Measurements from ENCODE around the gene SH3BP5. TPM values are rescaled to one million over a fixed set of nuclear protein-coding genes. Genes with fewer than 3 reads are reported as not detected.

Gene SH3BP5
- total RNA-seq, 1 experiment from 2014 or later: 20.3 TPM

- no peaks in the 10 kb centered on the region for H3K36me3 ChIP-seq (ENCODE audit: insufficient read depth, low read length, poor library complexity, severe bottlenecking)
- peaks cover 10% of the 10 kb centered on the region for H3K4me1 ChIP-seq (ENCODE audit: insufficient read depth, low read length, poor library complexity, severe bottlenecking)
- CTCF ChIA-PET: no interaction called here
- TF ChIP-seq, protein P1, sequence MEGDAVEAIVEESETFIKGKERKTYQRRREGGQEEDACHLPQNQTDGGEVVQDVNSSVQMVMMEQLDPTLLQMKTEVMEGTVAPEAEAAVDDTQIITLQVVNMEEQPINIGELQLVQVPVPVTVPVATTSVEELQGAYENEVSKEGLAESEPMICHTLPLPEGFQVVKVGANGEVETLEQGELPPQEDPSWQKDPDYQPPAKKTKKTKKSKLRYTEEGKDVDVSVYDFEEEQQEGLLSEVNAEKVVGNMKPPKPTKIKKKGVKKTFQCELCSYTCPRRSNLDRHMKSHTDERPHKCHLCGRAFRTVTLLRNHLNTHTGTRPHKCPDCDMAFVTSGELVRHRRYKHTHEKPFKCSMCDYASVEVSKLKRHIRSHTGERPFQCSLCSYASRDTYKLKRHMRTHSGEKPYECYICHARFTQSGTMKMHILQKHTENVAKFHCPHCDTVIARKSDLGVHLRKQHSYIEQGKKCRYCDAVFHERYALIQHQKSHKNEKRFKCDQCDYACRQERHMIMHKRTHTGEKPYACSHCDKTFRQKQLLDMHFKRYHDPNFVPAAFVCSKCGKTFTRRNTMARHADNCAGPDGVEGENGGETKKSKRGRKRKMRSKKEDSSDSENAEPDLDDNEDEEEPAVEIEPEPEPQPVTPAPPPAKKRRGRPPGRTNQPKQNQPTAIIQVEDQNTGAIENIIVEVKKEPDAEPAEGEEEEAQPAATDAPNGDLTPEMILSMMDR (conservative IDR thresholded peaks at IDR 0.05; ENCODE audit: low read depth, low read length): no peak
- TF ChIP-seq EZH2 (IDR thresholded peaks at IDR 0.05; ENCODE audit: borderline replicate concordance, low read depth, low read length, poor library complexity, severe bottlenecking): no peak
- POLR2A ChIA-PET (ENCODE audit: low non-redundant PET): no interaction called here
- H3K4me3 ChIP-seq (ENCODE audit: low read depth, low read length, poor library complexity, severe bottlenecking): no peak overlapping the region
- no TSS peak for BruUV-seq (replicated peaks)
- DNase-seq (ENCODE audit: low spot score): no peak
- H3K27ac ChIP-seq (ENCODE audit: low read depth, low read length, poor library complexity, severe bottlenecking): no peak overlapping the region
- H3K27me3 ChIP-seq (replicated peaks; ENCODE audit: insufficient read depth, low read depth, low read length, poor library complexity): no peaks in the 10 kb centered on the region
- intact Hi-C loops (cut with micrococcal nuclease; ENCODE audit: unreplicated experiment): no loop called here
- H3K9me3 ChIP-seq (ENCODE audit: low read depth, low read length, poor library complexity, severe bottlenecking): no peaks in the 10 kb centered on the region
These were observed 12.8 kb upstream of the SH3BP5 start for GRCh38 chr3:15345066-15345607.

DNA sequence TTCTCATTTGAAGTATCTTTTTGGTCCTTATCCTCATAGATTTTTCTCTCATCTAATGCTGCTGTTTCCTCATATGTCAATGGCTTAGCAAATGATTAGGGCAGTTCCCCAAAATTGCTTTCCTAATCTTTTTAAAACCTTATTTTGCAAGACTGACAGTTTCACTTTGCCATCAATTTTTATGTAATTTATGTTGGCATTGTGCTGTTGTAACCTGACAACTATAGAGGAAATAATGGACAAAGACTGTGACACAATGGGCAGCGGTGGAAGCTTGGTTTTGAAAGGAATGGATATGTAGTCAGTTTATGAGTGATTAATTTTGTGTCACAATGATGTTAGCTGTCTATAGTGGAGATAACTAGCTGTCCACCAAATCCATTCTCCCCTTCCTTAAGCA lies 10.6 kb upstream of the SH3BP5 start:
- intact Hi-C loops (cut with micrococcal nuclease; ENCODE audit: unreplicated experiment): no loop called here
- Histone ChIP-seq H3K36me3 (ENCODE audit: insufficient read depth, low read length, poor library complexity, severe bottlenecking) (no peaks in the 10 kb centered on the region), H3K27me3 (replicated peaks; ENCODE audit: insufficient read depth, low read depth, low read length, poor library complexity) (no peaks in the 10 kb centered on the region), H3K4me3 (ENCODE audit: low read depth, low read length, poor library complexity, severe bottlenecking) (no peak overlapping the region), H3K9me3 (ENCODE audit: low read depth, low read length, poor library complexity, severe bottlenecking) (no peaks in the 10 kb centered on the region), H3K4me1 (ENCODE audit: insufficient read depth, low read length, poor library complexity, severe bottlenecking) (peaks cover 21% of the 10 kb centered on the region), H3K27ac (ENCODE audit: low read depth, low read length, poor library complexity, severe bottlenecking) (no peak overlapping the region)
- no TSS peak for BruUV-seq (replicated peaks)
- no peak for TF ChIP-seq EZH2 (IDR thresholded peaks at IDR 0.05; ENCODE audit: borderline replicate concordance, low read depth, low read length, poor library complexity, severe bottlenecking)
- TF ChIP-seq, protein P1 (conservative IDR thresholded peaks at IDR 0.05; ENCODE audit: low read depth, low read length): no peak
- POLR2A ChIA-PET (ENCODE audit: low non-redundant PET): no interaction called here
- DNase-seq (ENCODE audit: low spot score): no peak
- CTCF ChIA-PET: no interaction called here

GRCh38 chr3:15342246-15342645 lies 9.9 kb upstream of the SH3BP5 start:
- Histone ChIP-seq H3K4me1 (ENCODE audit: insufficient read depth, low read length, poor library complexity, severe bottlenecking) (peaks cover 21% of the 10 kb centered on the region), H3K4me3 (ENCODE audit: low read depth, low read length, poor library complexity, severe bottlenecking) (no peak overlapping the region), H3K9me3 (ENCODE audit: low read depth, low read length, poor library complexity, severe bottlenecking) (no peaks in the 10 kb centered on the region), H3K27ac (ENCODE audit: low read depth, low read length, poor library complexity, severe bottlenecking) (no peak overlapping the region), H3K36me3 (ENCODE audit: insufficient read depth, low read length, poor library complexity, severe bottlenecking) (no peaks in the 10 kb centered on the region), H3K27me3 (replicated peaks; ENCODE audit: insufficient read depth, low read depth, low read length, poor library complexity) (no peaks in the 10 kb centered on the region)
- no peak for DNase-seq (ENCODE audit: low spot score)
- TF ChIP-seq, protein P1 (conservative IDR thresholded peaks at IDR 0.05; ENCODE audit: low read depth, low read length): no peak
- no peak for TF ChIP-seq EZH2 (IDR thresholded peaks at IDR 0.05; ENCODE audit: borderline replicate concordance, low read depth, low read length, poor library complexity, severe bottlenecking)
- ChIA-PET CTCF (no interaction called here), POLR2A (ENCODE audit: low non-redundant PET) (no interaction called here)
- intact Hi-C loops (cut with micrococcal nuclease; ENCODE audit: unreplicated experiment): no loop called here
- BruUV-seq (replicated peaks): no TSS peak
